D721Med (cell line): ENCODE measurements around the gene UPF1.

Experiments used
- DNase-seq: peaks from one replicate; pipeline ENCODE4 v3.0.0; 2011; ENCODE audit warnings: low spot score; ENCODE audit not compliant: insufficient read length
- FAIRE-seq: peaks from 2 replicates; lab custom pipeline; 2011; peaks lifted over from hg19 to GRCh38; lab: Jason Lieb, UNC
- CTCF ChIP-seq: IDR thresholded peaks from 2 replicates; pipeline ENCODE4 v1.5.1; 2012; ENCODE audit warnings: mild to moderate bottlenecking, control low read depth; ENCODE audit not compliant: insufficient read depth; ENCODE audit errors: missing control alignments

Gene UPF1

GRCh38 chr19:18875726-18876125 lies 44.0 kb downstream of the UPF1 start:
- DNase-seq (no peak), FAIRE-seq (no peak)
- TF ChIP-seq CTCF = no peak

GRCh38 chr19:18876865-18877264 lies 45.1 kb downstream of the UPF1 start:
- TF ChIP-seq CTCF = no peak
- DNase-seq (no peak), FAIRE-seq (no peak)

GRCh38 chr19:18878058-18878797 lies 46.5 kb downstream of the UPF1 start:
- DNase-seq (no peak), FAIRE-seq (no peak)
- no peak for TF ChIP-seq CTCF

GRCh38 chr19:18878858-18879578 lies 47.3 kb downstream of the UPF1 start:
- no peak for TF ChIP-seq CTCF
- DNase-seq = no peak
- no peak for FAIRE-seq

GRCh38 chr19:18879579-18880373 lies 48.0 kb downstream of the UPF1 start:
- FAIRE-seq (no peak), DNase-seq (no peak)
- TF ChIP-seq CTCF = no peak

GRCh38 chr19:18881491-18881890 lies 49.7 kb downstream of the UPF1 start:
- no peak for FAIRE-seq
- DNase-seq = no peak
- TF ChIP-seq CTCF = no peak
